Mesenchymal stem cell (in vitro differentiated cells and primary cell): ENCODE measurements around the gene POLA1.

Experiments
- DNase-seq: peaks from one replicate; pipeline ENCODE4 v3.0.0-alpha.2; 2013
- H2AFZ ChIP-seq: one replicate; pipeline ENCODE4 v1.6.1; 2013; ENCODE audit warnings: low read depth, mild to moderate bottlenecking, control low read depth, inconsistent platforms, low read length, moderate library complexity
- H2AK5ac ChIP-seq: 2 replicates; pipeline ENCODE4 v1.6.1; 2013; ENCODE audit warnings: low read length, moderate library complexity, mild to moderate bottlenecking, inconsistent platforms; ENCODE audit not compliant: severe bottlenecking
- H2BK120ac ChIP-seq: one replicate; pipeline ENCODE4 v1.6.1; 2013; ENCODE audit warnings: low read depth, mild to moderate bottlenecking, inconsistent platforms, low read length, moderate library complexity
- H2BK12ac ChIP-seq, 2 experiments: one replicate each; pipeline ENCODE4 v1.6.1; 2013; ENCODE audit warnings: inconsistent platforms in 2 of 2, low read length in 2 of 2, mild to moderate bottlenecking in 2 of 2, moderate library complexity in 2 of 2, control low read depth in 1 of 2
- H2BK15ac ChIP-seq: one replicate; pipeline ENCODE4 v1.6.1; 2013; ENCODE audit warnings: mild to moderate bottlenecking, low read depth, inconsistent platforms; ENCODE audit not compliant: poor library complexity, severe bottlenecking
- H2BK5ac ChIP-seq: 2 replicates; pipeline ENCODE4 v1.6.1; 2013; ENCODE audit warnings: low read depth, mild to moderate bottlenecking, low read length, control low read depth, inconsistent platforms; ENCODE audit not compliant: poor library complexity, severe bottlenecking
- H3K14ac ChIP-seq, 2 experiments: one replicate each; pipeline ENCODE4 v1.6.1; 2013; ENCODE audit warnings: inconsistent platforms in 2 of 2, low read length in 2 of 2, control low read depth in 1 of 2, mild to moderate bottlenecking in 1 of 2, moderate library complexity in 1 of 2
- H3K18ac ChIP-seq, 2 experiments: one replicate each; pipeline ENCODE4 v1.6.1; 2013; ENCODE audit warnings: inconsistent platforms in 2 of 2, low read length in 2 of 2, control low read depth in 1 of 2, low read depth in 1 of 2, mild to moderate bottlenecking in 1 of 2
- H3K23ac ChIP-seq, 2 experiments: one replicate each; pipeline ENCODE4 v1.6.1; 2013; ENCODE audit warnings: inconsistent platforms in 2 of 2, low read length in 2 of 2, mild to moderate bottlenecking in 2 of 2, moderate library complexity in 2 of 2, control low read depth in 1 of 2
- H3K27ac ChIP-seq: 2 replicates; pipeline ENCODE4 v1.5.1; 2013; ENCODE audit warnings: mild to moderate bottlenecking, moderate library complexity, low read length, control low read depth, inconsistent platforms; ENCODE audit not compliant: poor library complexity, severe bottlenecking
- H3K27me3 ChIP-seq, 2 experiments: 2 replicates each; pipeline versions ENCODE4 v1.6.1 to v1.7.0; 2013; ENCODE audit warnings: low read length in 2 of 2, mild to moderate bottlenecking in 2 of 2, moderate library complexity in 2 of 2, control low read depth in 1 of 2, inconsistent platforms in 1 of 2; ENCODE audit not compliant: control insufficient read depth in 1 of 2, insufficient read depth in 1 of 2
- H3K36me3 ChIP-seq, 2 experiments: 2 replicates each; pipeline versions ENCODE4 v1.6.1 to v1.7.0; 2013; ENCODE audit warnings: low read length in 2 of 2, control low read depth in 1 of 2, inconsistent platforms in 1 of 2, low read depth in 1 of 2, mild to moderate bottlenecking in 1 of 2; ENCODE audit not compliant: insufficient read depth in 2 of 2, control insufficient read depth in 1 of 2
- H3K4ac ChIP-seq, 2 experiments: one replicate each; pipeline ENCODE4 v1.6.1; 2013; ENCODE audit warnings: inconsistent platforms in 2 of 2, low read length in 2 of 2, mild to moderate bottlenecking in 2 of 2, moderate library complexity in 2 of 2, control low read depth in 1 of 2, low read depth in 1 of 2
- H3K4me1 ChIP-seq: 2 replicates; pipeline ENCODE4 v1.6.1; 2013; ENCODE audit warnings: low read depth, low read length, control low read depth; ENCODE audit not compliant: control insufficient read depth, insufficient read depth
- H3K4me2 ChIP-seq: 2 replicates; pipeline ENCODE4 v1.6.1; 2013; ENCODE audit warnings: low read length, mild to moderate bottlenecking, inconsistent platforms; ENCODE audit not compliant: poor library complexity, severe bottlenecking
- H3K4me3 ChIP-seq, 2 experiments: 2 replicates each; pipeline versions ENCODE4 v1.5.1 to v1.7.0; 2013; ENCODE audit warnings: low read length in 2 of 2, mild to moderate bottlenecking in 2 of 2, control low read depth in 1 of 2, low read depth in 1 of 2; ENCODE audit not compliant: insufficient read depth in 1 of 2
- H3K79me1 ChIP-seq: replicated peaks from 2 replicates; pipeline ENCODE4 v1.6.1; 2013; ENCODE audit warnings: mild to moderate bottlenecking, control low read depth, low read length, inconsistent platforms; ENCODE audit not compliant: poor library complexity, severe bottlenecking
- H3K9ac ChIP-seq: 2 replicates; pipeline ENCODE4 v1.7.0; 2013; ENCODE audit warnings: mild to moderate bottlenecking, low read length, moderate library complexity
- H3K9me3 ChIP-seq: 2 replicates; pipeline ENCODE4 v1.7.0; 2013; ENCODE audit warnings: mild to moderate bottlenecking, low read length; ENCODE audit not compliant: control insufficient read depth
- H4K8ac ChIP-seq: one replicate; pipeline ENCODE4 v1.6.1; 2013; ENCODE audit warnings: inconsistent platforms, mild to moderate bottlenecking, low read length, moderate library complexity
- H4K91ac ChIP-seq: one replicate; pipeline ENCODE4 v1.6.1; 2013; ENCODE audit warnings: mild to moderate bottlenecking, low read length, inconsistent platforms
- WGBS: methylation state at CpG from one replicate; pipeline ENCODE4 v1.1.7; 2013; ENCODE audit warnings: mixed read lengths; 5-methylcytosine and 5-hydroxymethylcytosine counted together

Gene POLA1

DNA sequence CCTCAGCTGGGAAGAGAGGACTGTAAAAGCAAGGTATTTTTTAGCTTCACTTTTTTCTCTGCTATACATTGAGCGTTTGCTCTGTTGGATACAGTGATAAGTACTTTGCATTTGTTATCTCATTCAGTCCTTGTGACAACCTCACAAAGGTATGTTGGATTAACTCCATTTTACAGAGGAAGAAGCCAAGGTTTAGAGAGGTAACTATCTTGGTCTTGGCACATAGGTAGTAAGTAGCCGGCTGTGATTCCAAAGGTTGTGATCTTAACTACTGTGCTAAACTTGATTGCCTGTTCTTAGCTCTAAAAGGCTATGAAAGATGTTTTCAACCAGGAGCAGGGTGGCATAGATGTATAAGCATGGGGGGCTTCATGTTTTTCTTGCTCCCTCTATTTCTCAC, 134.4 kb downstream of the POLA1 start:
- 100% methylated on average over 1 of the region's 2 CpGs for WGBS
- Histone ChIP-seq H3K27me3 (no peaks in the 10 kb centered on the region), H3K4me3 (no peak overlapping the region), H4K8ac (no peak overlapping the region), H3K4ac (no peak overlapping the region), H3K9me3 (no peaks in the 10 kb centered on the region), H3K23ac (no peak overlapping the region), H2BK5ac (no peak overlapping the region), H3K18ac (no peak overlapping the region), H3K4me1 (no peaks in the 10 kb centered on the region), H2BK120ac (no peak overlapping the region), H3K9ac (no peak overlapping the region), H2AFZ (no peak overlapping the region), H2BK12ac (no peak overlapping the region), H4K91ac (no peak overlapping the region), H3K14ac (no peak overlapping the region), H3K79me1 (no peaks in the 10 kb centered on the region), H3K36me3 (peaks cover 0 to 7% of the 10 kb centered on the region in 2 experiments), H2AK5ac (no peak overlapping the region), H3K27ac (no peak overlapping the region), H2BK15ac (no peak overlapping the region), H3K4me2 (no peak overlapping the region)
- DNase-seq, result no peak

DNA sequence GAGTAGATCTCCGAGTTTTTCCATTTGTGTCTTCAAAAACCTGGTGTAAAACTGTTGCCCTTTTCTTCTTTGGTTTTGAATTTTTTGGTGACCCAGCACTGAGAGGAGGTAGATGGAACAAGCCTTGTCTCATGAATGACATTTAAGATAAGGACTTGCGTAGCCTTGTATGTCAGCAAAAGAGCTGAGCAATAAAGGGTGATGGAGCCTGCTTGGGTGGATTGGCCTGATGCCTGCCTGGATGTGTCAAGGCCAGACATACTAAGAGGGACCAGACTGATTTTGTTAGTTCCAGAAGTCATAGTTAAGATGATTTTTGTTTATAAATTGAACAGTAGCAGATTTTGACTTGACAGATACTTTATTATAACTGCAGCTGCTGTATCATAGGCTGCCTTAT, 134.9 kb downstream of the POLA1 start:
- no peak for DNase-seq
- H3K23ac ChIP-seq, result no peak overlapping the region
- H4K91ac ChIP-seq, result no peak overlapping the region
- H3K18ac ChIP-seq, result no peak overlapping the region
- no peak overlapping the region for H3K4ac ChIP-seq
- no peak overlapping the region for H3K4me3 ChIP-seq
- H3K36me3 ChIP-seq, result peaks cover 0 to 7% of the 10 kb centered on the region in 2 experiments
- no peak overlapping the region for H2BK15ac ChIP-seq
- H2BK5ac ChIP-seq, result no peak overlapping the region
- H3K79me1 ChIP-seq, result no peaks in the 10 kb centered on the region
- H3K14ac ChIP-seq, result no peak overlapping the region
- H4K8ac ChIP-seq, result no peak overlapping the region
- no peak overlapping the region for H2BK120ac ChIP-seq
- no peaks in the 10 kb centered on the region for H3K27me3 ChIP-seq
- H3K4me1 ChIP-seq, result no peaks in the 10 kb centered on the region
- 100% methylated on average over 2 of the region's 2 CpGs for WGBS
- no peak overlapping the region for H3K27ac ChIP-seq
- no peak overlapping the region for H2AFZ ChIP-seq
- no peak overlapping the region for H3K4me2 ChIP-seq
- no peak overlapping the region for H2AK5ac ChIP-seq
- no peak overlapping the region for H3K9ac ChIP-seq
- no peak overlapping the region for H2BK12ac ChIP-seq
- H3K9me3 ChIP-seq, result no peaks in the 10 kb centered on the region

DNA sequence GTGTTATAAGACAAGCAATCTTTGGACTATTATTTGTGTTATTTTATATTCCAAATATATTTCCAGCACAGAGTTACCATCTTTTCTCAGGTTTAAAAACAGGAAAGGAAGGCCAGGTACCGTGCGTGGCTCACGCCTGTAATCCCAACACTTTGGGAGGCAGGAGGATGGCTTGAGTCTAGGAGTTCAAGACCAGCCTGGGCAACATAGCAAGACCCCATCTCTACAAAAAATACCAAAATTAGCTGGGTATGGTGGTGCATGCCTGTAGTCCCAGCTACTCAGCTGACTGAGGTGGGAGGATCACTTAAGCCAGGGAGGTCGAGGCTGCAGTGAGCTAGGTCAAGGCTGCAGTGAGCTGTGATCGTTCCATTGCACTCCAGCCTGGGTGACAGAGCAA, 140.0 kb downstream of the POLA1 start:
- Histone ChIP-seq H3K36me3 (no peaks in the 10 kb centered on the region), H3K4me3 (no peak overlapping the region), H2BK12ac (no peak overlapping the region), H3K27ac (no peak overlapping the region), H2BK120ac (no peak overlapping the region), H3K14ac (no peak overlapping the region), H3K4me2 (no peak overlapping the region), H3K4me1 (no peaks in the 10 kb centered on the region), H4K91ac (no peak overlapping the region), H2AFZ (no peak overlapping the region), H3K4ac (no peak overlapping the region), H3K79me1 (no peaks in the 10 kb centered on the region), H2BK5ac (no peak overlapping the region), H3K18ac (no peak overlapping the region), H4K8ac (no peak overlapping the region), H3K9me3 (no peaks in the 10 kb centered on the region), H3K27me3 (no peaks in the 10 kb centered on the region), H2BK15ac (no peak overlapping the region), H3K23ac (no peak overlapping the region), H2AK5ac (no peak overlapping the region), H3K9ac (no peak overlapping the region)
- 80% methylated on average over 1 of the region's 5 CpGs for WGBS
- no peak for DNase-seq

DNA sequence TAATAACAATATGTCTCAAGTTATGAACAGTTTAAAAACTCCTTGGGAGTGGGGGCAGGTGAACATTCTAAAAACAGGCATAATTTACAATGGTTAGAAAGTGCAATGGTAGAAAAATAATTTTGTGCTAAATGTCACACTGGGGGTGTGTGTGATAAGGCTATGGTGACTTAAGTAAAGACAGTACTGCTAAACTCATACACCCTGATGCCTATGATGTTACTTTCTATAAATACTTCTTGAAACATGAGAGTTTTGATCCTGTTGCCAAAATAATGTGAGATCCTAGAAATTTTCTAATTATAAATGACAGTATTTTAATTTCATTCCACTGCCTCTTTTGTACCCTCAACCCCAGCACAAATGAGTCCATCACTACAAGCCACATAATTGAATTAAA, 144.2 kb downstream of the POLA1 start:
- H2AK5ac ChIP-seq, result no peak overlapping the region
- no peak overlapping the region for H2BK15ac ChIP-seq
- H3K9ac ChIP-seq, result no peak overlapping the region
- H3K18ac ChIP-seq, result no peak overlapping the region
- H2AFZ ChIP-seq, result no peak overlapping the region
- H3K9me3 ChIP-seq, result no peaks in the 10 kb centered on the region
- H3K4ac ChIP-seq, result no peak overlapping the region
- H3K4me1 ChIP-seq, result no peaks in the 10 kb centered on the region
- no peak overlapping the region for H2BK5ac ChIP-seq
- H3K14ac ChIP-seq, result no peak overlapping the region
- H2BK12ac ChIP-seq, result no peak overlapping the region
- H3K36me3 ChIP-seq, result no peaks in the 10 kb centered on the region
- H3K23ac ChIP-seq, result no peak overlapping the region
- no peaks in the 10 kb centered on the region for H3K27me3 ChIP-seq
- H3K27ac ChIP-seq, result no peak overlapping the region
- H3K4me3 ChIP-seq, result no peak overlapping the region
- peaks cover 2% of the 10 kb centered on the region for H3K79me1 ChIP-seq
- DNase-seq, result no peak
- no peak overlapping the region for H4K8ac ChIP-seq
- no peak overlapping the region for H2BK120ac ChIP-seq
- H4K91ac ChIP-seq, result no peak overlapping the region
- H3K4me2 ChIP-seq, result no peak overlapping the region
